Naive thymus-derived CD8-positive, alpha-beta T cell (primary cell): Measurements from ENCODE around the gene CHKA. TPM values are rescaled to one million over a fixed set of nuclear protein-coding genes. Genes with fewer than 3 reads are reported as not detected.

Source experiments
- ATAC-seq, 2 donors: fragments of 150-1000 bp; cut with Tn5 transposase in 1 of 2; sonication (Bioruptor Pico), chemical (Tn5 transposase) in 1 of 2; 1 replicate in 1 of 2; 2 replicates in 1 of 2; pipeline ENCODE4 v1.10.0; 2021; ENCODE audit warnings: mild to moderate bottlenecking in 2 of 2, moderate library complexity in 2 of 2
- POLR2A ChIA-PET: fragments of 350-600 bp; sonication (Branson Sonifier 250); formaldehyde crosslinking; loops from one replicate; lab custom pipeline; 2021; ENCODE audit warnings: antibody characterized with exemption; lab: Charles Lee
- DNase-seq, 10 donors: peaks; one replicate each; pipeline versions ENCODE4 v3.0.0 to v3.0.0-alpha.2; 2020 to 2022
- H3K27ac Mint-ChIP-seq, 10 donors: one replicate each; pipeline ENCODE4 v1.8.0; 2020 to 2022; ENCODE audit warnings: mild to moderate bottlenecking in 10 of 10, mixed read lengths in 10 of 10, moderate library complexity in 4 of 10, inconsistent platforms in 1 of 10
- H3K27me3 Mint-ChIP-seq, 5 donors: one replicate each; pipeline ENCODE4 v1.8.0; 2021 to 2022; ENCODE audit warnings: mixed read lengths in 5 of 5
- H3K36me3 Mint-ChIP-seq, 3 donors: one replicate each; pipeline ENCODE4 v1.8.0; 2020 to 2022; ENCODE audit warnings: mixed read lengths in 3 of 3, mild to moderate bottlenecking in 2 of 3, inconsistent platforms in 1 of 3
- H3K4me1 Mint-ChIP-seq, 4 donors: one replicate each; pipeline ENCODE4 v1.8.0; 2021 to 2022; ENCODE audit warnings: mixed read lengths in 4 of 4
- H3K4me3 Mint-ChIP-seq, 10 donors: one replicate each; pipeline ENCODE4 v1.8.0; 2020 to 2022; ENCODE audit warnings: mild to moderate bottlenecking in 10 of 10, mixed read lengths in 10 of 10, moderate library complexity in 6 of 10, inconsistent platforms in 1 of 10
- H3K9me3 Mint-ChIP-seq, 9 donors: one replicate each; pipeline ENCODE4 v1.8.0; 2020 to 2022; ENCODE audit warnings: mixed read lengths in 9 of 9, mild to moderate bottlenecking in 3 of 9, inconsistent platforms in 1 of 9, moderate library complexity in 1 of 9
- polyA plus RNA-seq, 3 donors: library from polyadenylated mRNA; unstranded; fragments of 300-500 nt; fragmentation: Illumina TruSeq; gene quantifications; one replicate each; pipeline ENCODE4 v1.2.3, GENCODE V29; 2021
- total RNA-seq, 8 experiments: library from RNA in 2 of 8; stranded (reverse) in 2 of 8; gene quantifications; one replicate each; pipeline ENCODE4 v1.2.3 and lab custom pipeline; 2021 to 2026

The CHKA gene
- total and polyA plus RNA-seq, 5 experiments from 2014 or later: 3.7 to 14.3 (median 9.1) TPM

GRCh38 chr11:68122936-68123539 lies 1.9 kb upstream of the CHKA start:
- ATAC-seq (no peak), DNase-seq (peak in 1 of 10 donors; percentile 56)
- H3K36me3 Mint-ChIP-seq: no peaks in the 10 kb centered on the region
- H3K4me3 Mint-ChIP-seq: peak overlapping the region in 8 of 10 donors; percentile 4 to 56 (median 29)
- POLR2A ChIA-PET: interaction anchor here (1.6 kb wide), 1 partner anchor 24 kb away, joined by 4 read pairs; no protein-coding TSS in a partner anchor
- H3K9me3 Mint-ChIP-seq: no peaks in the 10 kb centered on the region
- peak overlapping the region in 4 of 10 donors; percentile 4 to 63 (median 10) for H3K27ac Mint-ChIP-seq
- peaks cover 6 to 26% (median 19%) of the 10 kb centered on the region in 4 donors for H3K4me1 Mint-ChIP-seq
- H3K27me3 Mint-ChIP-seq: peaks cover 0 to 2% (median 0%) of the 10 kb centered on the region in 5 donors

- peak overlapping the region; percentile 46 to 93 (median 86) for H3K27ac Mint-ChIP-seq
- ATAC-seq: peak; percentile 60 to 79
- peaks cover 0 to 3% (median 0%) of the 10 kb centered on the region in 3 donors for H3K36me3 Mint-ChIP-seq
- H3K4me1 Mint-ChIP-seq: peaks cover 6 to 30% (median 20%) of the 10 kb centered on the region in 4 donors
- POLR2A ChIA-PET: interaction anchor here (0.6 to 1.6 kb wide), 4 partner anchors 15 to 80 kb away, joined by 4 to 6 read pairs (median 4); no protein-coding TSS in a partner anchor
- H3K27me3 Mint-ChIP-seq: no peaks in the 10 kb centered on the region
- no peaks in the 10 kb centered on the region for H3K9me3 Mint-ChIP-seq
- H3K4me3 Mint-ChIP-seq: peak overlapping the region; percentile 68 to 95 (median 90)
- DNase-seq: peak; percentile 19 to 85 (median 72)
These were observed 718 bp downstream of the CHKA start for GRCh38 chr11:68120273-68121066.

- H3K9me3 Mint-ChIP-seq: no peaks in the 10 kb centered on the region
- H3K4me3 Mint-ChIP-seq: peak overlapping the region in 7 of 10 donors; percentile 8 to 95 (median 36)
- DNase-seq: no peak
- no peak for ATAC-seq
- H3K36me3 Mint-ChIP-seq: peaks cover 0 to 3% (median 0%) of the 10 kb centered on the region in 3 donors
- POLR2A ChIA-PET: no interaction called here
- H3K27me3 Mint-ChIP-seq: no peaks in the 10 kb centered on the region
- peak overlapping the region in 8 of 10 donors; percentile 10 to 70 (median 45) for H3K27ac Mint-ChIP-seq
- H3K4me1 Mint-ChIP-seq: peaks cover 6 to 35% (median 20%) of the 10 kb centered on the region in 4 donors
These were observed 2.3 kb downstream of the CHKA start for GRCh38 chr11:68118706-68119448.

GRCh38 chr11:68117853-68118470 lies 3.2 kb downstream of the CHKA start:
- Mint-ChIP-seq H3K4me1 (peaks cover 6 to 35% (median 20%) of the 10 kb centered on the region in 4 donors), H3K27ac (peak overlapping the region in 3 of 10 donors; percentile 23 to 82 (median 70)), H3K4me3 (no peak overlapping the region), H3K9me3 (no peaks in the 10 kb centered on the region), H3K36me3 (peaks cover 0 to 3% (median 0%) of the 10 kb centered on the region in 3 donors), H3K27me3 (no peaks in the 10 kb centered on the region)
- ATAC-seq (no peak), DNase-seq (no peak)
- POLR2A ChIA-PET: no interaction called here

DNA sequence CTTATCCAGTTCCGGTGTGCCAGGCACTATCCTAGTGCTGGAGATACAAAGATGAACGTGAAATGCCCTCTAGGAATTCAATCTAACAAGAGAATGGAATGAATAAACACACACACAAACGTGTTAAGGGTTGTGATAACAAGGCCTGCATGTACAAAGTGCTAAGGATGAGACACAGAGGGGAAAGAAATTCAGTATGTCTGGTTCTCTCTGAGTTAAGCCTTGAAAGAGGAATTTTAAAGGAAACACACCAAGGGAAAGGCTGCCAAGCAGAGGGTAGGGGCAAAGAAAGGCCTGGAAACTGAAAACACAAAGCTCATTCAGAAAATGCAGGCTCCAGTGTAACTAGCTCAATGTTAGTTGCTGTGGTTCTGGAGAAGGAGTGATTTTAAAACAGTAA lies 4.2 kb downstream of the CHKA start:
- DNase-seq (no peak), ATAC-seq (no peak)
- peaks cover 6 to 32% (median 17%) of the 10 kb centered on the region in 4 donors for H3K4me1 Mint-ChIP-seq
- POLR2A ChIA-PET: interaction anchor here (0.6 to 0.8 kb wide), 2 partner anchors 8 to 20 kb away, joined by 3 to 4 read pairs; no protein-coding TSS in a partner anchor
- H3K27ac Mint-ChIP-seq: peak overlapping the region in 2 of 10 donors; percentile 1 to 33
- no peaks in the 10 kb centered on the region for H3K9me3 Mint-ChIP-seq
- H3K36me3 Mint-ChIP-seq: peaks cover 0 to 3% (median 0%) of the 10 kb centered on the region in 3 donors
- no peaks in the 10 kb centered on the region for H3K27me3 Mint-ChIP-seq
- no peak overlapping the region for H3K4me3 Mint-ChIP-seq

DNA sequence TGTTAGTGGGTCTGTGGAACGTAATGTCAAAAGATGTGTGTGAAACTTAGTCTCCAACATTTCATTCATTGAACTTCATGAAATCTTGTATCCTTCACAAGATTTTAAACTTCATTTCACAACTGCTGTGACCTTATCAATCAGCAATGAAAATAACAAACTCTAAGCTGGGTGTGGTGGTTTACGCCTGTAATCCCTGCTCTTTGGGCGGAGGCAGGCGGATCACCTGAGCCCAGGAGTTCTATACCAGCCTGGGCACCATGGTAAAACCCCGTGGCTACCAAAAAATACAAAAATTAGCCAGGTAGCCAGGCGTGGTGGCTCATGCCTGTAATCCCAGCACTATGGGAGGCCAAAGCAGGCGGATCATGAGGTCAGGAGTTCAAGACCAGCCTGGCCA lies 5.1 kb downstream of the CHKA start:
- ATAC-seq (no peak), DNase-seq (no peak)
- no peak overlapping the region for H3K27ac Mint-ChIP-seq
- H3K36me3 Mint-ChIP-seq: peaks cover 0 to 3% (median 0%) of the 10 kb centered on the region in 3 donors
- POLR2A ChIA-PET: no interaction called here
- H3K27me3 Mint-ChIP-seq: no peaks in the 10 kb centered on the region
- H3K9me3 Mint-ChIP-seq: no peaks in the 10 kb centered on the region
- H3K4me1 Mint-ChIP-seq: peaks cover 6 to 30% (median 17%) of the 10 kb centered on the region in 4 donors
- H3K4me3 Mint-ChIP-seq: no peak overlapping the region

DNA sequence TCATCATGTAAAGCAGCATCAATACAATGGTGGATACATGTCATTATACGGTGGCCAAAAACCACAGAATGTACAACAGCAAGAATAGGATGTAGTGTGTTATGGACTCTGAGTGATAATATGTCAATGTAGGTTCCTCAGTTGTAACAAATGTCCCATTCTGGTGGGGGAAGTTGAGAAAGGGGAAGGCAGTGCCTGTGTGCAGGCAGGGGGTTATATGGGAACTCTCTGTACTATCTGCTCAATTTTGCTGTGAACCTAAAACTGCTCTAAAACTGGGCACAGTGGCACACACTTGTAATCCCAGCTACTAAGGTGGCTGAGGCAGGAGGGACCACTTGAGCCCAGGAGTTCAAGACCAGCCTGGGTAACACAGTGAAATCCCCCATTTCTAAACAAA lies 5.9 kb downstream of the CHKA start:
- POLR2A ChIA-PET: no interaction called here
- H3K27me3 Mint-ChIP-seq: no peaks in the 10 kb centered on the region
- H3K4me3 Mint-ChIP-seq: no peak overlapping the region
- peaks cover 6 to 28% (median 15%) of the 10 kb centered on the region in 4 donors for H3K4me1 Mint-ChIP-seq
- DNase-seq (no peak), ATAC-seq (no peak)
- H3K27ac Mint-ChIP-seq: peak overlapping the region in 3 of 10 donors; percentile 30 to 55 (median 52)
- H3K36me3 Mint-ChIP-seq: peaks cover 0 to 3% (median 0%) of the 10 kb centered on the region in 3 donors
- H3K9me3 Mint-ChIP-seq: no peaks in the 10 kb centered on the region

DNA sequence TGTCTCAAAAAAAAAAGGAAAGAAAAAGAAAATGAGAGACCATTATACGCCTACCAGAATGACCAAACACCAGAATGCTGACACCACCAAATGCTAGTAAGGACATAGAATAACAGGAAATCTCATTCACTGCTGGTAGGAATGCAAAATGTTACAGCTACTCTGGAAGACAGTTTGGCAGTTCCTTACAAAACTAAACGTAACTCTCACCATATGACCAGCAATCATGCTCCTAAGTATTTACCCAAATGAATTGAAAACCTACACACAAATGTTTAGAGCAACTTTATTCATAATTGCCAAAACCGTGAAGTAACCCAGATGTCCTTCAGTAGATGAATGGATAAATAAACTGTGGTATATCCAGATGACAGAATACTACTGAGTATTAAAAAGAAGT lies 7.2 kb downstream of the CHKA start:
- H3K9me3 Mint-ChIP-seq: no peaks in the 10 kb centered on the region
- peak overlapping the region in 4 of 10 donors; percentile 3 to 40 (median 34) for H3K27ac Mint-ChIP-seq
- no peak for DNase-seq
- no peak overlapping the region for H3K4me3 Mint-ChIP-seq
- ATAC-seq: no peak
- H3K36me3 Mint-ChIP-seq: peaks cover 0 to 3% (median 0%) of the 10 kb centered on the region in 3 donors
- POLR2A ChIA-PET: no interaction called here
- peaks cover 6 to 19% (median 8%) of the 10 kb centered on the region in 4 donors for H3K4me1 Mint-ChIP-seq
- no peaks in the 10 kb centered on the region for H3K27me3 Mint-ChIP-seq

GRCh38 chr11:68107689-68108088 lies 13.5 kb downstream of the CHKA start:
- Mint-ChIP-seq H3K9me3 (no peaks in the 10 kb centered on the region), H3K36me3 (peaks cover 0 to 2% (median 1%) of the 10 kb centered on the region in 3 donors), H3K27ac (peak overlapping the region in 3 of 10 donors; percentile 23 to 41 (median 34)), H3K4me3 (no peak overlapping the region), H3K4me1 (peaks cover 3 to 13% (median 8%) of the 10 kb centered on the region in 4 donors), H3K27me3 (no peaks in the 10 kb centered on the region)
- POLR2A ChIA-PET: no interaction called here
- DNase-seq (no peak), ATAC-seq (no peak)

DNA sequence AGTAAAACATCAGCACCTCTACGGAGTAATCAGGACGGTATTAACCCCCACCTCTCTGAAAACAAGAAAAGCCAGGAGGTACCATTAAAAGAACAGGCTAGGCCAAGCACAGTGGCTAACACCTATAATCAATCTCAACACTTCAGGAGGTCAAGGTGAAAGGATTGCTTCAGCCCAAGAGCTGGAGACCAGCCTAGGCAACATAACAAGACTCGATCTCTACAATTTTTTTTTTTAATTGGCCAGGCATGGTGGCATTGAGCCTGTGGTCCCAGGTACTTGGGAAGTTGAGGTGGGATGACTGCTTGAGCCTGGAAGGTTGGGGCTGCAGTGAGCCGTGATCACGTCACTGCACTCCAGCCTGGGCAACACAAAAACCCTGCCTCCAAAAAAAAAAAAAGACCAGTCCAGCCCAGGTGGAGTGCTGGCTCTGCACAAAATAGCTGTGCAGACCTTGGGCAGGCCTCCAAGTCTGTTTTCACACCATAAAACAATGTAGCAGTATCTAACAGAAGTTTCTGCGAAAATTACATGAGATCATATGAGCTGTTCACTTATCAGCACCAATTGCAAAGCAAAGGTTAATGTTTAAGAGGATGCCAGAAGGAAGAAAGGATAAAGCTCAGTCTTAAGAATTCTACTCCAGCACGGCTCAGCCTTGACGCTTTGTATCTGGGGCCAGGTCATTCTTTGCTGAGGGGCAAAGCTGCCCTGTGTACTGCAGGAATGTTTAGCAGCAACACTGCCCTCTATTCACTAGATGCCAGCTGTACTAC lies 14.8 kb downstream of the CHKA start:
- no peak for ATAC-seq
- H3K4me1 Mint-ChIP-seq: peaks cover 8 to 20% (median 14%) of the 10 kb centered on the region in 4 donors
- no peak overlapping the region for H3K27ac Mint-ChIP-seq
- H3K4me3 Mint-ChIP-seq: no peak overlapping the region
- H3K9me3 Mint-ChIP-seq: no peaks in the 10 kb centered on the region
- H3K27me3 Mint-ChIP-seq: no peaks in the 10 kb centered on the region
- DNase-seq: no peak
- POLR2A ChIA-PET: no interaction called here
- H3K36me3 Mint-ChIP-seq: peaks cover 0 to 2% (median 1%) of the 10 kb centered on the region in 3 donors
